NB4 (cell line): ENCODE data around the gene IGFL4.

ENCODE experiments used
- CTCF ChIP-seq: IDR thresholded peaks from one replicate; pipeline ENCODE4 v1.5.1; 2012; ENCODE audit warnings: low read depth, low read length
- MAX ChIP-seq: IDR thresholded peaks from 2 replicates; pipeline ENCODE4 v1.6.1; 2011; ENCODE audit warnings: low read depth, low read length
- MYC ChIP-seq: IDR thresholded peaks from 2 replicates; pipeline ENCODE4 v1.6.1; 2011; ENCODE audit warnings: low read depth, low read length
- POLR2A ChIP-seq: IDR thresholded peaks from 2 replicates; pipeline ENCODE4 v1.6.1; 2011; ENCODE audit warnings: mild to moderate bottlenecking; ENCODE audit not compliant: insufficient read length; ENCODE audit errors: extremely low read depth

GRCh38 chr19:46032597-46033025, 8.2 kb downstream of the IGFL4 start:
- TF ChIP-seq CTCF = no peak
- no peak for TF ChIP-seq POLR2A
- TF ChIP-seq MAX = no peak
- no peak for TF ChIP-seq MYC
